SK-N-SH treated with all-trans-retinoic acid at 6 μM for 48 hours (cell line): ENCODE measurements around the gene NHLRC1.

Experiments used
- OSR1 ChIP-seq: fragments of 250-450 bp; sonication (Bioruptor Pico); IDR thresholded peaks from 2 replicates; pipeline ENCODE4 v1.8.0; 2022; ENCODE audit warnings: moderate library complexity, mild to moderate bottlenecking, inconsistent platforms
- PPARA ChIP-seq: fragments of 250-450 bp; sonication (Bioruptor Pico); IDR thresholded peaks from 2 replicates; pipeline ENCODE4 v1.5.0; 2020; ENCODE audit warnings: mild to moderate bottlenecking, borderline replicate concordance
- RARB ChIP-seq: fragments of 250-450 bp; sonication (Bioruptor Pico); IDR thresholded peaks from 2 replicates; pipeline ENCODE4 v1.8.0; 2021; ENCODE audit warnings: mild to moderate bottlenecking, moderate library complexity
- SNAI2 ChIP-seq: fragments of 250-450 bp; sonication (Bioruptor Pico); IDR thresholded peaks from 2 replicates; pipeline ENCODE4 v1.5.0; 2020; ENCODE audit warnings: mild to moderate bottlenecking, moderate library complexity
- TCF4 ChIP-seq: fragments of 250-450 bp; sonication (Bioruptor Pico); IDR thresholded peaks from 2 replicates; pipeline ENCODE4 v1.8.0; 2021; ENCODE audit warnings: mild to moderate bottlenecking, moderate library complexity, borderline replicate concordance
- ZFP3 ChIP-seq: fragments of 250-450 bp; sonication (Bioruptor Pico); IDR thresholded peaks from 2 replicates; pipeline ENCODE4 v1.5.0; 2020; ENCODE audit warnings: mild to moderate bottlenecking, moderate library complexity
- ZNF70 ChIP-seq: fragments of 450-650 bp; formaldehyde crosslinking; IDR thresholded peaks from 2 replicates; pipeline ENCODE4 v1.5.0; 2020; ENCODE audit warnings: mild to moderate bottlenecking, moderate library complexity
- ZNF8 ChIP-seq: fragments of 450-650 bp; formaldehyde crosslinking; IDR thresholded peaks from 2 replicates; pipeline ENCODE4 v1.5.0; 2020; ENCODE audit warnings: mild to moderate bottlenecking, moderate library complexity
- TF ChIP-seq, protein P1 (sequence below): fragments of 250-450 bp; sonication (Bioruptor Pico); IDR thresholded peaks from 2 replicates; pipeline ENCODE4 v1.8.0; 2021; ENCODE audit warnings: low read depth, mild to moderate bottlenecking, moderate library complexity, borderline replicate concordance

Gene NHLRC1

DNA sequence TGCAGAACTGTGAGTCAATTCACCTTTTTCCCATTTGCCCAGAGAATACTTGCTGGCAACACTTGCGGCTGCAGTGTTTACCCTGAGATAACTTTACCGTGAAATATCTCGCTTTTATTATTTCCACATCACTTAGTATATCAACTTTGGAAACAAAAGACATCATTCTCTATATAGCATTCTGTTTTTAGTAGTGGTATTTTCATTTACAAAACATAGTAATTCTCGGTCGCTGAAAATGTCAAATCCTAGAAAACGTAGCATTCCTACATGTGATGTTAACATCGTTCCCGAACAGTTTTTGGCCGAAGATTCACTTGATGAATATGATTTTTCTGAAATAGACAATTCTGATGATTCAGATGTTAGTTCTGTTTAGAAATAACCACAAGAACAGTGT, 52.0 kb downstream of the NHLRC1 start (continued):
- no peak for TF ChIP-seq OSR1
- no peak for TF ChIP-seq ZNF8 (CRISPR knock-in tag)
- TF ChIP-seq PPARA = no peak
- TF ChIP-seq SNAI2 (CRISPR knock-in tag) = no peak
- TF ChIP-seq ZFP3 (CRISPR knock-in tag) = no peak
- TF ChIP-seq, protein P1, sequence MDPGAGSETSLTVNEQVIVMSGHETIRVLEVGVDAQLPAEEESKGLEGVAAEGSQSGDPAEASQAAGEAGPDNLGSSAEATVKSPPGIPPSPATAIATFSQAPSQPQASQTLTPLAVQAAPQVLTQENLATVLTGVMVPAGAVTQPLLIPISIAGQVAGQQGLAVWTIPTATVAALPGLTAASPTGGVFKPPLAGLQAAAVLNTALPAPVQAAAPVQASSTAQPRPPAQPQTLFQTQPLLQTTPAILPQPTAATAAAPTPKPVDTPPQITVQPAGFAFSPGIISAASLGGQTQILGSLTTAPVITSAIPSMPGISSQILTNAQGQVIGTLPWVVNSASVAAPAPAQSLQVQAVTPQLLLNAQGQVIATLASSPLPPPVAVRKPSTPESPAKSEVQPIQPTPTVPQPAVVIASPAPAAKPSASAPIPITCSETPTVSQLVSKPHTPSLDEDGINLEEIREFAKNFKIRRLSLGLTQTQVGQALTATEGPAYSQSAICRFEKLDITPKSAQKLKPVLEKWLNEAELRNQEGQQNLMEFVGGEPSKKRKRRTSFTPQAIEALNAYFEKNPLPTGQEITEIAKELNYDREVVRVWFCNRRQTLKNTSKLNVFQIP (CRISPR knock-in tag) = no peak
- TF ChIP-seq ZNF70 = no peak
- TF ChIP-seq TCF4 (CRISPR knock-in tag) = no peak
- TF ChIP-seq RARB (CRISPR knock-in tag) = no peak
